K562 (cell line): ENCODE measurements around the gene COL9A2. TPM values are rescaled to one million over a fixed set of nuclear protein-coding genes. Genes with fewer than 3 reads are reported as not detected.

Experiments
- ARID2 ChIP-seq: fragments of 450-650 bp; IDR thresholded peaks from 2 replicates; pipeline ENCODE4 v1.6.1; 2017; ENCODE audit warnings: antibody characterized with exemption, mild to moderate bottlenecking
- ASH1L ChIP-seq: fragments of 450-650 bp; IDR thresholded peaks from 2 replicates; pipeline ENCODE4 v1.6.1; 2018; ENCODE audit warnings: borderline replicate concordance, mild to moderate bottlenecking, low read depth; ENCODE audit not compliant: partially characterized antibody
- HCFC1 ChIP-seq: IDR thresholded peaks from 2 replicates; pipeline ENCODE4 v1.6.1; 2012; ENCODE audit warnings: low read depth, low read length, improper control_type of control experiment
- KDM1A ChIP-seq, 2 experiments: fragments of 450-650 bp; IDR thresholded peaks; 2 replicates each; pipeline ENCODE4 v1.6.1; 2016; ENCODE audit warnings: mild to moderate bottlenecking in 2 of 2
- PCBP1 ChIP-seq: fragments of 200-400 bp; formaldehyde crosslinking; IDR thresholded peaks from 2 replicates; pipeline ENCODE4 v1.6.1; 2018; ENCODE audit warnings: mild to moderate bottlenecking, low read depth, low read length; ENCODE audit not compliant: poor library complexity, severe bottlenecking
- RBBP5 ChIP-seq: fragments of 200-600 bp; sonication (generic); IDR thresholded peaks from 2 replicates; pipeline ENCODE4 v1.6.1; 2012; ENCODE audit warnings: borderline replicate concordance, mild to moderate bottlenecking, low read length, control low read depth, inconsistent platforms; ENCODE audit not compliant: insufficient read depth, poor library complexity, severe bottlenecking
- SMAD2 ChIP-seq: fragments of 150-350 bp; IDR thresholded peaks from 2 replicates; pipeline ENCODE4 v1.6.1; 2014; ENCODE audit warnings: low read depth, mild to moderate bottlenecking, low read length
- SMARCE1 ChIP-seq: fragments of 450-650 bp; IDR thresholded peaks from 2 replicates; pipeline ENCODE4 v1.7.1; 2016; ENCODE audit warnings: mild to moderate bottlenecking
- ZBED1 ChIP-seq: IDR thresholded peaks from 2 replicates; pipeline ENCODE4 v1.6.1; 2014
- ZKSCAN1 ChIP-seq: fragments of 150-350 bp; IDR thresholded peaks from 2 replicates; pipeline ENCODE4 v1.6.1; 2016; ENCODE audit warnings: low read depth, low read length
- ZNF217 ChIP-seq: sonication (generic); formaldehyde crosslinking; IDR thresholded peaks from 2 replicates; pipeline ENCODE4 v1.8.0; 2022; ENCODE audit warnings: mild to moderate bottlenecking, missing genetic modification reagents
- polyA plus RNA-seq, 8 experiments: library from polyadenylated mRNA; depleted of rRNA in 4 of 8; stranded (reverse) in 5 of 8; unstranded in 3 of 8; fragments of >200 nt; fragmentation: Nextera tagmentation in 2 of 8; fragmentation: Illumina TruSeq in 1 of 8; extraction: Ambion mirVana in 2 of 8; extraction: Trizol in 1 of 8; gene quantifications; 2 replicates each; pipeline versions ENCODE4 v1.2.1 to v1.2.3, GENCODE V29; 2011 to 2014; ENCODE audit warnings: inconsistent platforms in 1 of 8, missing spikeins in 1 of 8
- total RNA-seq, 7 experiments: library from RNA; depleted of rRNA in 6 of 7; stranded (reverse); fragments of >200 nt in 6 of 7; fragmentation: Illumina TruSeq in 2 of 7; extraction: Trizol in 2 of 7; gene quantifications; 2 replicates each; pipeline versions ENCODE4 v1.2.1 to v1.2.3, GENCODE V29; 2011 to 2021; ENCODE audit warnings: low replicate concordance in 1 of 7
- TF ChIP-seq, protein P1 (sequence below), 2 experiments: fragments of 450-650 bp; IDR thresholded peaks; 2 replicates each; pipeline ENCODE4 v1.6.1; 2016; ENCODE audit warnings: mild to moderate bottlenecking in 2 of 2, borderline replicate concordance in 1 of 2, low read depth in 1 of 2, moderate library complexity in 1 of 2
- TF ChIP-seq, protein P2 (sequence below): sonication (generic); formaldehyde crosslinking; IDR thresholded peaks from 2 replicates; pipeline ENCODE4 v1.8.0; 2022; ENCODE audit warnings: mild to moderate bottlenecking, missing genetic modification reagents

Gene COL9A2
- total and polyA plus RNA-seq, 9 of the 15 experiments (the other 6 are each of a cell fraction or from before 2014, with no cell fraction given), result 0.03 to 2.2 (median 0.31) TPM

DNA sequence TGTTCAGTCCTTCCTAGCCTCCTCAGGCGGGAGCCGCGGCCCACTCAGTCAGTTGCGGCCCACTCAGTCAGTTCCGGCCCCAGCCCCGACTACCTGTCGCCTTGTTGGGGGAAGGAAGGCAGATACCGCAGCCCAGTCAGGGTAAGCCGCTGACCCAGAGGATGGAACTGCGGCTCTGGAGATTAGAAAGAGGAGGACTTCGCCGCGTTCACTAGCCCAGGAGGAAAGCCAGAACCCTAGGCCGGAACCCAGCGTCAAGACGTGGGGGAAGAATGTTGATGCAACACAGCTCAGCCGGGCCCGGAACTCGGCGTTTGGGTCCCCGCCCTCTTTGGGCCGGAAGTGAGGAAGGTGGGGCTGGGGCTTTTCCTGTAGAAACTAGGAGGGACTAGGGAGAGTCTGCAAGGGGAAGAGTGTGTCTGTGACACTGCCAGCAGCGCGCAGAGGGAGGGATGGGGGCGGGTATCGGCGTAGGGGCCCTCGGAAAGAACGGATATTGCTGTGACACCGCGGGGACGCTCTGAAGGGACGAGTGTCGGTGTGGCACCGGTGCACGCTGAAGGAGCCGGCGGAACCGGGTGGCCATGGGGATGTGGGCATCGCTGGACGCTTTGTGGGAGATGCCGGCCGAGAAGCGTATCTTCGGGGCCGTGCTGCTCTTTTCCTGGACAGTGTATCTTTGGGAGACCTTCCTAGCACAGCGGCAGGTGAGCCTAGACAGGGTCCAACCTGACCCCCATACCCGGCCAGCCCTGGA, 59.2 kb downstream of the COL9A2 start, which contains the start of gene ZMPSTE24 (continued):
- TF ChIP-seq, protein P1, sequence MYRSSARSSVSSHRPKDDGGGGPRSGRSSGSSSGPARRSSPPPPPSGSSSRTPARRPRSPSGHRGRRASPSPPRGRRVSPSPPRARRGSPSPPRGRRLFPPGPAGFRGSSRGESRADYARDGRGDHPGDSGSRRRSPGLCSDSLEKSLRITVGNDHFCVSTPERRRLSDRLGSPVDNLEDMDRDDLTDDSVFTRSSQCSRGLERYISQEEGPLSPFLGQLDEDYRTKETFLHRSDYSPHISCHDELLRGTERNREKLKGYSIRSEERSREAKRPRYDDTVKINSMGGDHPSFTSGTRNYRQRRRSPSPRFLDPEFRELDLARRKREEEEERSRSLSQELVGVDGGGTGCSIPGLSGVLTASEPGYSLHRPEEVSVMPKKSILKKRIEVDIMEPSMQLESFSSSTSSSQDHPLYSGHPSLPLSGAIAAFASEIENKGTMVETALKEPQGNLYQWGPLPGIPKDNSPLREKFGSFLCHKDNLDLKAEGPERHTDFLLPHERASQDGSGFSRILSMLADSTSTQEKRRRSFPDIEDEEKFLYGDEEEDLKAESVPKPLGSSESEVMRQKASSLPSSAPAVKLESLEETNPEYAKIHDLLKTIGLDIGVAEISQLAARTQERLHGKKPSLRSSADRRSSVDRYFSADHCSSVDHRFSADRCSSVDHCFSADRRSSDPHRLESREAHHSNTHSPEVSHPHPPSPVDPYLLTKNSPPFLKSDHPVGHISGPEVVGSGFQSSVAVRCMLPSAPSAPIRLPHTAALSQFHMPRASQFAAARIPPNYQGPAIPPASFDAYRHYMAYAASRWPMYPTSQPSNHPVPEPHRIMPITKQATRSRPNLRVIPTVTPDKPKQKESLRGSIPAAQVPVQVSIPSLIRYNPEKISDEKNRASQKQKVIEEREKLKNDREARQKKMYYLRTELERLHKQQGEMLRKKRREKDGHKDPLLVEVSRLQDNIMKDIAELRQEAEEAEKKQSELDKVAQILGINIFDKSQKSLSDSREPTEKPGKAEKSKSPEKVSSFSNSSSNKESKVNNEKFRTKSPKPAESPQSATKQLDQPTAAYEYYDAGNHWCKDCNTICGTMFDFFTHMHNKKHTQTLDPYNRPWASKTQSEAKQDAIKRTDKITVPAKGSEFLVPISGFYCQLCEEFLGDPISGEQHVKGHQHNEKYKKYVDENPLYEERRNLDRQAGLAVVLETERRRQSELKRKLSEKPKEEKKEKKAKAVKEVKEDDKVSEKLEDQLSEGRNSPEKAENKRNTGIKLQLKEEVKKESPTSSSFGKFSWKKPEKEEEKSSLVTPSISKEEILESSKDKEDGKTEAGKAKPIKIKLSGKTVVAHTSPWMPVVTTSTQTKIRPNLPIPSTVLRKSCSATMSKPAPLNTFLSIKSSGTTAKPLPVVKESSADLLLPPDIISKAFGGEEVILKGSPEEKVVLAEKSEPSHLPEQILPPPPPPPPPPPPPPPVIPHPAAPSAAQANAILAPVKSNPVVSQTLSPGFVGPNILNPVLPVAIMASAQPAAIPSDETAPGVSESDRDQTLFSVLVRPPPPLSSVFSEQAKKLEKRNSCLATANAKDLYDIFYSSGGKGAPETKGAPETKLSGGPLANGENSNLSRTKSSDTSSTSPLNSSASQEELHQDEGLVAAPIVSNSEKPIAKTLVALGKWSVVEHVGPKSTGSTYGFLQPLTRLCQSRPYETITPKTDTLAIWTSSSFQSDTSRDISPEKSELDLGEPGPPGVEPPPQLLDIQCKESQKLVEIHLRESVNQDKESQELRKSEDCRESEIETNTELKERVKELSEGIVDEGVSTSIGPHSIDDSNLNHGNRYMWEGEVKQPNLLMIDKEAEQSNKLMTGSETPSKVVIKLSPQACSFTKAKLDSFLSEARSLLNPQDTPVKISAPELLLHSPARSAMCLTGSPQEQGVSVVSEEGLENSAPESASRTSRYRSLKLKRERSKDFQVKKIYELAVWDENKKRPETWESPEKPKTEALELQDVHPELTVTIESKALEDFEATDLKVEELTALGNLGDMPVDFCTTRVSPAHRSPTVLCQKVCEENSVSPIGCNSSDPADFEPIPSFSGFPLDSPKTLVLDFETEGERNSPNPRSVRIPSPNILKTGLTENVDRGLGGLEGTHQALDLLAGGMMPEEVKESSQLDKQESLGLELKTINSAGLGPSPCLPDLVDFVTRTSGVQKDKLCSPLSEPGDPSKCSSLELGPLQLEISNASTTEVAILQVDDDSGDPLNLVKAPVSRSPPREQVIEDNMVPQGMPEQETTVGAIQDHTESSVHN (IDR thresholded peaks at IDR 0.05; ENCODE audit: borderline replicate concordance in 1 of 2, low read depth in 1 of 2), result peak in 1 of 2 experiments; percentile 79; a peak in 2 of 4 replicates
- TF ChIP-seq SMARCE1 (peak; percentile 68), ZKSCAN1 (peak; percentile 85), HCFC1 (peak; percentile 86; the same call in 1 of the 2 replicates), SMAD2 (no peak), ZBED1 (0 out of 2 replicates have a peak, but pooled peaks have one; percentile 76), KDM1A (IDR thresholded peaks at IDR 0.05) (peak in 1 of 2 experiments; percentile 96; a peak in 2 of 4 replicates), PCBP1 (no peak), ZNF217 (no peak), ASH1L (peak; percentile 66), RBBP5 (peak; percentile 97), ARID2 (no peak)
- TF ChIP-seq, protein P2, sequence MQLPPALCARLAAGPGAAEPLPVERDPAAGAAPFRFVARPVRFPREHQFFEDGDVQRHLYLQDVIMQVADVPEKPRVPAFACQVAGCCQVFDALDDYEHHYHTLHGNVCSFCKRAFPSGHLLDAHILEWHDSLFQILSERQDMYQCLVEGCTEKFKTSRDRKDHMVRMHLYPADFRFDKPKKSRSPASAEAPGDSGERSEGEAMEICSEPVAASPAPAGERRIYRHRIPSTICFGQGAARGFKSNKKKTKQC (CRISPR knock-in tag), result peak; percentile 65; the same call in 1 of the 2 replicates
